ENCODE measurements around the gene MRPL12.

The MRPL12 gene

GRCh38 chr17:81690066-81690465 is 13.1 kb upstream of the MRPL12 start:
- TF ChIP-seq GATA3 (IDR thresholded peaks at IDR 0.05; ENCODE audit: low read depth, low read length) (no peak), GATA2 (IDR thresholded peaks at IDR 0.05; ENCODE audit: low read depth, low read length) (no peak)

GRCh38 chr17:81690549-81690948 is 12.6 kb upstream of the MRPL12 start:
- TF ChIP-seq GATA3 (IDR thresholded peaks at IDR 0.05; ENCODE audit: low read depth, low read length) (no peak), GATA2 (IDR thresholded peaks at IDR 0.05; ENCODE audit: low read depth, low read length) (no peak)

GRCh38 chr17:81691196-81691595 is 12.0 kb upstream of the MRPL12 start:
- TF ChIP-seq GATA2 (IDR thresholded peaks at IDR 0.05; ENCODE audit: low read depth, low read length) (no peak), GATA3 (IDR thresholded peaks at IDR 0.05; ENCODE audit: low read depth, low read length) (no peak)

- no peak for TF ChIP-seq GATA2 (IDR thresholded peaks at IDR 0.05; ENCODE audit: low read depth, low read length)
- no peak for TF ChIP-seq GATA3 (IDR thresholded peaks at IDR 0.05; ENCODE audit: low read depth, low read length)
These were observed 11.6 kb upstream of the MRPL12 start for GRCh38 chr17:81691608-81692007.

- TF ChIP-seq GATA2 (IDR thresholded peaks at IDR 0.05; ENCODE audit: low read depth, low read length): no peak
- no peak for TF ChIP-seq GATA3 (IDR thresholded peaks at IDR 0.05; ENCODE audit: low read depth, low read length)
These were observed 9.5 kb upstream of the MRPL12 start for GRCh38 chr17:81693509-81694210.

GRCh38 chr17:81694810-81695209 is 8.4 kb upstream of the MRPL12 start:
- TF ChIP-seq GATA2 (IDR thresholded peaks at IDR 0.05; ENCODE audit: low read depth, low read length) (no peak), GATA3 (IDR thresholded peaks at IDR 0.05; ENCODE audit: low read depth, low read length) (no peak)

- TF ChIP-seq GATA2 (IDR thresholded peaks at IDR 0.05; ENCODE audit: low read depth, low read length) (no peak), GATA3 (IDR thresholded peaks at IDR 0.05; ENCODE audit: low read depth, low read length) (no peak)
These were observed 8.0 kb upstream of the MRPL12 start for GRCh38 chr17:81695211-81695610.

- no peak for TF ChIP-seq GATA3 (IDR thresholded peaks at IDR 0.05; ENCODE audit: low read depth, low read length)
- no peak for TF ChIP-seq GATA2 (IDR thresholded peaks at IDR 0.05; ENCODE audit: low read depth, low read length)
These were observed 7.4 kb upstream of the MRPL12 start for GRCh38 chr17:81695801-81696200.

- TF ChIP-seq GATA2 (IDR thresholded peaks at IDR 0.05; ENCODE audit: low read depth, low read length) (no peak), GATA3 (IDR thresholded peaks at IDR 0.05; ENCODE audit: low read depth, low read length) (no peak)
These were observed 6.8 kb upstream of the MRPL12 start for GRCh38 chr17:81696218-81696941.

- TF ChIP-seq GATA2 (IDR thresholded peaks at IDR 0.05; ENCODE audit: low read depth, low read length) (no peak), GATA3 (IDR thresholded peaks at IDR 0.05; ENCODE audit: low read depth, low read length) (no peak)
These were observed 5.7 kb upstream of the MRPL12 start for GRCh38 chr17:81697261-81698044.

- TF ChIP-seq GATA2 (IDR thresholded peaks at IDR 0.05; ENCODE audit: low read depth, low read length) (no peak), GATA3 (IDR thresholded peaks at IDR 0.05; ENCODE audit: low read depth, low read length) (no peak)
These were observed 2.5 kb upstream of the MRPL12 start for GRCh38 chr17:81700353-81701287.

GRCh38 chr17:81701288-81702071 is 1.7 kb upstream of the MRPL12 start:
- no peak for TF ChIP-seq GATA2 (IDR thresholded peaks at IDR 0.05; ENCODE audit: low read depth, low read length)
- no peak for TF ChIP-seq GATA3 (IDR thresholded peaks at IDR 0.05; ENCODE audit: low read depth, low read length)
